H1 (cell line): Measurements from ENCODE around the gene NACA. TPM values are rescaled to one million over a fixed set of nuclear protein-coding genes. Genes with fewer than 3 reads are reported as not detected.

Source experiments
- CTCF ChIA-PET: fragments of 300-600 bp; sonication (Branson Sonifier 250); formaldehyde crosslinking; loops from one replicate; lab custom pipeline; 2021; ENCODE audit not compliant: partially characterized antibody; lab: Charles Lee
- POLR2A ChIA-PET: fragments of 300-600 bp; sonication (Branson Sonifier 250); formaldehyde crosslinking; loops from one replicate; lab custom pipeline; 2021; ENCODE audit warnings: inconsistent platforms; ENCODE audit not compliant: partially characterized antibody; lab: Charles Lee
- DNase-seq, 2 experiments: peaks; one replicate each; pipeline versions ENCODE4 v3.0.0 to v3.0.0-alpha.2; 2010 to 2022; ENCODE audit warnings: low spot score in 2 of 2, low read depth in 1 of 2, mixed read lengths in 1 of 2
- FAIRE-seq: peaks from 2 replicates; lab custom pipeline; 2011; peaks lifted over from hg19 to GRCh38; lab: Jason Lieb, UNC
- H2AFZ ChIP-seq: 2 replicates; pipeline ENCODE4 v1.8.1; 2012; ENCODE audit warnings: low read length, inconsistent platforms
- H2AK5ac ChIP-seq: 2 replicates; pipeline ENCODE4 v1.6.1; 2013; ENCODE audit warnings: low read depth, low read length
- H2BK120ac ChIP-seq: replicated peaks from 2 replicates; pipeline ENCODE3; 2013; ENCODE audit warnings: low read depth, low read length, inconsistent platforms
- H2BK12ac ChIP-seq: 2 replicates; pipeline ENCODE4 v1.6.1; 2013; ENCODE audit warnings: low read depth, low read length
- H2BK15ac ChIP-seq: 2 replicates; pipeline ENCODE4 v1.6.1; 2013; ENCODE audit warnings: low read length
- H2BK20ac ChIP-seq: 2 replicates; pipeline ENCODE4 v1.6.1; 2013; ENCODE audit warnings: low read length
- H2BK5ac ChIP-seq: 2 replicates; pipeline ENCODE4 v1.6.1; 2013; ENCODE audit warnings: low read depth, low read length
- H3K14ac ChIP-seq: 2 replicates; pipeline ENCODE4 v1.6.1; 2013; ENCODE audit warnings: inconsistent platforms; ENCODE audit not compliant: insufficient read length
- H3K18ac ChIP-seq: 2 replicates; pipeline ENCODE4 v1.6.1; 2013; ENCODE audit warnings: low read length; ENCODE audit errors: extremely low read depth
- H3K23ac ChIP-seq: 2 replicates; pipeline ENCODE4 v1.6.1; 2013; ENCODE audit warnings: inconsistent platforms; ENCODE audit not compliant: insufficient read length
- H3K23me2 ChIP-seq: 2 replicates; pipeline ENCODE4 v1.6.1; 2013; ENCODE audit warnings: low read depth, low read length
- H3K27ac ChIP-seq: 2 replicates; pipeline ENCODE4 v1.6.1; 2011; ENCODE audit warnings: low read depth, low read length, inconsistent platforms
- H3K27me3 ChIP-seq, 4 experiments: replicated peaks in 1 of 4; 1 replicate in 1 of 4; 2 replicates in 3 of 4; pipeline versions ENCODE4 v1.6.1 to v1.8.1; 2011 to 2013; ENCODE audit warnings: low read length in 3 of 4, mild to moderate bottlenecking in 3 of 4, inconsistent platforms in 2 of 4, mixed read lengths in 2 of 4, moderate library complexity in 1 of 4; ENCODE audit not compliant: control insufficient read depth in 3 of 4, insufficient read depth in 3 of 4; ENCODE audit errors: extremely low read depth in 1 of 4
- H3K36me3 ChIP-seq, 4 experiments: 2 replicates each; pipeline versions ENCODE4 v1.6.1 to v1.8.1; 2011 to 2013; ENCODE audit warnings: mild to moderate bottlenecking in 4 of 4, low read length in 3 of 4, moderate library complexity in 2 of 4, control low read depth in 1 of 4, inconsistent platforms in 1 of 4; ENCODE audit not compliant: insufficient read depth in 4 of 4, control insufficient read depth in 2 of 4
- H3K4ac ChIP-seq: replicated peaks from 2 replicates; pipeline ENCODE3; 2013; ENCODE audit warnings: low read length, low read depth, mixed read lengths, inconsistent platforms; ENCODE audit not compliant: insufficient read length
- H3K4me1 ChIP-seq, 4 experiments: replicated peaks in 1 of 4; 1 replicate in 1 of 4; 2 replicates in 3 of 4; pipeline versions ENCODE4 v1.6.1 to v1.8.1; 2011 to 2013; ENCODE audit warnings: low read length in 3 of 4, inconsistent platforms in 2 of 4, mixed read lengths in 1 of 4; ENCODE audit not compliant: insufficient read depth in 4 of 4, control insufficient read depth in 3 of 4
- H3K4me2 ChIP-seq, 2 experiments: 2 replicates each; pipeline versions ENCODE4 v1.6.1 to v1.8.1; 2011 to 2013; ENCODE audit warnings: low read depth in 2 of 2, low read length in 2 of 2, control low read depth in 1 of 2, inconsistent platforms in 1 of 2, mild to moderate bottlenecking in 1 of 2; ENCODE audit not compliant: insufficient read depth in 1 of 2
- H3K4me3 ChIP-seq, 4 experiments: fragments of 200-600, 300-600 bp in 1 of 4; sonication (generic), shearing (Covaris generic), sonication (Bioruptor Twin) in 1 of 4; 2 replicates each; pipeline versions ENCODE4 v1.5.1 to v1.8.1; 2011 to 2016; ENCODE audit warnings: low read length in 4 of 4, low read depth in 3 of 4, control low read depth in 2 of 4, inconsistent platforms in 2 of 4, mild to moderate bottlenecking in 2 of 4, mixed read lengths in 1 of 4, moderate library complexity in 1 of 4; ENCODE audit not compliant: insufficient read depth in 2 of 4; ENCODE audit errors: extremely low read depth in 1 of 4
- H3K56ac ChIP-seq: replicated peaks from 2 replicates; pipeline ENCODE3; 2013; ENCODE audit warnings: low read depth, mild to moderate bottlenecking, mixed read lengths, low read length, inconsistent platforms; ENCODE audit not compliant: insufficient read length
- H3K79me1 ChIP-seq: 2 replicates; pipeline ENCODE4 v1.6.1; 2013; ENCODE audit warnings: low read depth, low read length, control low read depth
- H3K79me2 ChIP-seq, 2 experiments: 2 replicates each; pipeline versions ENCODE4 v1.6.1 to v1.8.1; 2012 to 2013; ENCODE audit warnings: low read length in 2 of 2, mild to moderate bottlenecking in 2 of 2, inconsistent platforms in 1 of 2; ENCODE audit not compliant: insufficient read depth in 2 of 2, control insufficient read depth in 1 of 2
- H3K9ac ChIP-seq, 4 experiments: replicated peaks in 1 of 4; 1 replicate in 1 of 4; 2 replicates in 3 of 4; pipeline versions ENCODE4 v1.6.1 to v1.8.1; 2011 to 2013; ENCODE audit warnings: low read depth in 3 of 4, low read length in 3 of 4, control low read depth in 2 of 4, mild to moderate bottlenecking in 2 of 4, moderate library complexity in 2 of 4, inconsistent platforms in 1 of 4; ENCODE audit errors: extremely low read depth in 1 of 4
- H3K9me3 ChIP-seq, 2 experiments: 2 replicates each; pipeline versions ENCODE4 v1.6.1 to v1.8.1; 2012 to 2013; ENCODE audit warnings: mild to moderate bottlenecking in 2 of 2, moderate library complexity in 2 of 2, control low read depth in 1 of 2, inconsistent platforms in 1 of 2, low read depth in 1 of 2, low read length in 1 of 2, mixed read lengths in 1 of 2; ENCODE audit not compliant: insufficient read depth in 2 of 2
- H4K20me1 ChIP-seq, 2 experiments: replicated peaks in 1 of 2; 2 replicates each; pipeline versions ENCODE3 to v1.8.1; 2011 to 2013; ENCODE audit warnings: inconsistent platforms in 2 of 2, low read length in 2 of 2, mild to moderate bottlenecking in 1 of 2; ENCODE audit not compliant: insufficient read depth in 2 of 2, control insufficient read depth in 1 of 2
- H4K5ac ChIP-seq: 2 replicates; pipeline ENCODE4 v1.6.1; 2013; ENCODE audit warnings: low read length, low read depth, mixed read lengths, inconsistent platforms; ENCODE audit not compliant: insufficient read length
- H4K8ac ChIP-seq: 2 replicates; pipeline ENCODE4 v1.8.0; 2013; ENCODE audit warnings: mild to moderate bottlenecking, moderate library complexity, low read length, inconsistent platforms; ENCODE audit not compliant: insufficient read depth; ENCODE audit errors: extremely low read depth
- H4K91ac ChIP-seq: replicated peaks from 2 replicates; pipeline ENCODE3; 2013; ENCODE audit warnings: low read length, mixed read lengths, inconsistent platforms; ENCODE audit not compliant: insufficient read length
- GTF2F1 ChIP-seq: IDR thresholded peaks from 2 replicates; pipeline ENCODE4 v1.6.1; 2012; ENCODE audit warnings: low read depth, low read length, improper control_type of control experiment, borderline replicate concordance
- WGBS, 2 experiments: shearing (Covaris generic) in 1 of 2; methylation state at CpG; one replicate each; pipeline versions ENCODE4 v1.1.6 to v1.1.7; 2013 to 2015; ENCODE audit warnings: low lambda C conversion rate in 2 of 2, mixed read lengths in 2 of 2, inconsistent platforms in 1 of 2, low coverage in 1 of 2, missing lambda C conversion rate in 1 of 2; ENCODE audit not compliant: insufficient replicate concordance in 2 of 2, insufficient coverage in 1 of 2, insufficient read length in 1 of 2; ENCODE audit errors: extremely low coverage in 1 of 2, missing lambda C conversion rate in 1 of 2; 5-methylcytosine and 5-hydroxymethylcytosine counted together
- polyA plus RNA-seq, 7 experiments: library from polyadenylated mRNA; depleted of rRNA in 3 of 7; stranded (reverse) in 5 of 7; unstranded in 2 of 7; fragments of >200 nt in 5 of 7; fragments of 200-250 nt in 2 of 7; gene quantifications; 1 replicate in 5 of 7; 2 replicates in 1 of 7; 4 replicates in 1 of 7; pipeline versions ENCODE4 v1.2.1 to v1.2.3, GENCODE V29; 2011 to 2013; ENCODE audit warnings: missing spikeins in 2 of 7, mixed read lengths in 2 of 7
- total RNA-seq: library from RNA; stranded (reverse); fragmentation: NEBNext Ultra II Directional; extraction: Animal tissue kit (Norgen Biotek cat#: 25700); gene quantifications from 2 replicates; pipeline ENCODE4 v1.2.1, GENCODE V29; 2021
- TF ChIP-seq, protein P1 (sequence below): IDR thresholded peaks from 2 replicates; pipeline ENCODE4 v1.6.1; 2012; ENCODE audit warnings: inconsistent platforms

Gene NACA
- total and polyA plus RNA-seq, 2 of the 8 experiments (the other 6 are each of a cell fraction or from before 2014, with no cell fraction given): 511 to 1,063 TPM

DNA sequence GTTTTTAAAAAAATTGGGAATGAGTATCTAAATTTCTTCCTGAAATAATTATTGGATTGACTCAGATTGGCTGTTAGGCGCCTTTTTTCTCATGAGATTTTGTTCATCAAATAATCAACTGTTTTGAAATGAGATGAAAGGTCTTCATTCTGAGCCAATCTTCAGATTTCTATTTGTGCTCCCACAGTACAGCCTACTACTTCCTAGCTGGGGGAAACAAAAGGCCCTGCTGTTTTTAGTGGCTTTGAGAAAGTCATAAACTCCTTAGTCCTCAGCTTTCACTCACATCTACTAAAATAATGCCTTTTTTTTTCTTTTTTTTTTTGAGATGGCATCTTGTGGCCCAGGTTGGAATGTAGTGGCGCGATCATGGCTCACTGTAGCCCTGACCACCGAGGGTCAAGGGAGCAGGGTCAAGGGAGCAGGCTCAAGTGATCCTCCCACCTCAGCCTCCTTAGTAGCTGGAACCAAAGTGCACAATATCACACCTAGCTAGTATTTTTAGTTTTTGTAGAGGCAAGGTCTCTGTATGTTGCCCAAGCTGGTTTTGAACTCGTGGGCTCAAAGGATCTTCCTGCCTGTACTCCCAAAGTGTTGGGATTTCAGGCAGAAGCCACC, 15.2 kb downstream of the NACA start:
- Histone ChIP-seq H2AK5ac (no peak overlapping the region), H4K91ac (no peak overlapping the region), H3K4ac (no peak overlapping the region), H3K36me3 (peaks cover 23 to 38% (median 30%) of the 10 kb centered on the region in 4 experiments), H3K27me3 (no peaks in the 10 kb centered on the region), H4K20me1 (peaks cover 0 to 9% of the 10 kb centered on the region in 2 experiments), H3K9ac (no peak overlapping the region), H4K5ac (no peak overlapping the region), H3K18ac (no peak overlapping the region), H4K8ac (no peak overlapping the region), H2BK20ac (no peak overlapping the region), H3K56ac (no peak overlapping the region), H3K23ac (no peak overlapping the region), H3K4me3 (no peak overlapping the region), H3K14ac (no peak overlapping the region), H2BK120ac (no peak overlapping the region), H2BK5ac (no peak overlapping the region), H3K4me1 (no peaks in the 10 kb centered on the region), H3K9me3 (no peaks in the 10 kb centered on the region), H3K4me2 (no peak overlapping the region), H3K79me2 (no peaks in the 10 kb centered on the region), H3K27ac (no peak overlapping the region), H2BK12ac (no peak overlapping the region), H2BK15ac (no peak overlapping the region), H3K23me2 (no peaks in the 10 kb centered on the region), H2AFZ (no peak overlapping the region), H3K79me1 (no peaks in the 10 kb centered on the region)
- no peak for FAIRE-seq
- CTCF ChIA-PET: interaction anchor here (0.6 to 1.5 kb wide), 6 partner anchors 14 to 411 kb away, joined by 3 to 5 read pairs (median 4); no protein-coding TSS in a partner anchor
- 93% methylated on average over 5 of the region's 5 CpGs; no CpG with 5 or more reads in 1 of the 2 experiments for WGBS, 2 experiments
- POLR2A ChIA-PET: interaction anchor here (0.8 to 52.4 kb wide), 8 partner anchors 9 to 64 kb away, joined by 3 to 1406 read pairs (median 7); partner anchors contain the start of genes ATP5F1B, NACA, PRIM1 and PTGES3
- no peak for DNase-seq
- no peak for TF ChIP-seq GTF2F1
- TF ChIP-seq, protein P1, sequence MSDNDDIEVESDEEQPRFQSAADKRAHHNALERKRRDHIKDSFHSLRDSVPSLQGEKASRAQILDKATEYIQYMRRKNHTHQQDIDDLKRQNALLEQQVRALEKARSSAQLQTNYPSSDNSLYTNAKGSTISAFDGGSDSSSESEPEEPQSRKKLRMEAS: no peak
